ENCODE data around the gene TOR1AIP1. TPM values are rescaled to one million over a fixed set of nuclear protein-coding genes. Genes with fewer than 3 reads are reported as not detected.

Gene TOR1AIP1
- total RNA-seq, 1 experiment from 2014 or later, result 31.9 TPM

- Histone ChIP-seq H3K4me1 (ENCODE audit: insufficient read depth, low read length, poor library complexity, severe bottlenecking) (peaks cover 8% of the 10 kb centered on the region), H3K9me3 (ENCODE audit: low read depth, low read length, poor library complexity, severe bottlenecking) (no peaks in the 10 kb centered on the region), H3K27ac (ENCODE audit: low read depth, low read length, poor library complexity, severe bottlenecking) (no peak overlapping the region), H3K27me3 (replicated peaks; ENCODE audit: insufficient read depth, low read depth, low read length, poor library complexity) (peaks cover 28% of the 10 kb centered on the region), H3K4me3 (ENCODE audit: low read depth, low read length, poor library complexity, severe bottlenecking) (no peak overlapping the region), H3K36me3 (ENCODE audit: insufficient read depth, low read length, poor library complexity, severe bottlenecking) (no peaks in the 10 kb centered on the region)
- TF ChIP-seq, protein P1, sequence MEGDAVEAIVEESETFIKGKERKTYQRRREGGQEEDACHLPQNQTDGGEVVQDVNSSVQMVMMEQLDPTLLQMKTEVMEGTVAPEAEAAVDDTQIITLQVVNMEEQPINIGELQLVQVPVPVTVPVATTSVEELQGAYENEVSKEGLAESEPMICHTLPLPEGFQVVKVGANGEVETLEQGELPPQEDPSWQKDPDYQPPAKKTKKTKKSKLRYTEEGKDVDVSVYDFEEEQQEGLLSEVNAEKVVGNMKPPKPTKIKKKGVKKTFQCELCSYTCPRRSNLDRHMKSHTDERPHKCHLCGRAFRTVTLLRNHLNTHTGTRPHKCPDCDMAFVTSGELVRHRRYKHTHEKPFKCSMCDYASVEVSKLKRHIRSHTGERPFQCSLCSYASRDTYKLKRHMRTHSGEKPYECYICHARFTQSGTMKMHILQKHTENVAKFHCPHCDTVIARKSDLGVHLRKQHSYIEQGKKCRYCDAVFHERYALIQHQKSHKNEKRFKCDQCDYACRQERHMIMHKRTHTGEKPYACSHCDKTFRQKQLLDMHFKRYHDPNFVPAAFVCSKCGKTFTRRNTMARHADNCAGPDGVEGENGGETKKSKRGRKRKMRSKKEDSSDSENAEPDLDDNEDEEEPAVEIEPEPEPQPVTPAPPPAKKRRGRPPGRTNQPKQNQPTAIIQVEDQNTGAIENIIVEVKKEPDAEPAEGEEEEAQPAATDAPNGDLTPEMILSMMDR (conservative IDR thresholded peaks at IDR 0.05; ENCODE audit: low read depth, low read length), result no peak
- no peak for TF ChIP-seq EZH2 (IDR thresholded peaks at IDR 0.05; ENCODE audit: borderline replicate concordance, low read depth, low read length, poor library complexity, severe bottlenecking)
- POLR2A ChIA-PET (ENCODE audit: low non-redundant PET), result no interaction called here
- no TSS peak for BruUV-seq (replicated peaks)
- CTCF ChIA-PET, result no interaction called here
- intact Hi-C loops (cut with micrococcal nuclease; ENCODE audit: unreplicated experiment), result loop anchor here (10.0 kb wide), 1 partner anchor 214 kb away; no protein-coding TSS in a partner anchor
- DNase-seq (ENCODE audit: low spot score), result no peak
Measured at GRCh38 chr1:179950651-179951050, 68.6 kb downstream of the TOR1AIP1 start.

DNA sequence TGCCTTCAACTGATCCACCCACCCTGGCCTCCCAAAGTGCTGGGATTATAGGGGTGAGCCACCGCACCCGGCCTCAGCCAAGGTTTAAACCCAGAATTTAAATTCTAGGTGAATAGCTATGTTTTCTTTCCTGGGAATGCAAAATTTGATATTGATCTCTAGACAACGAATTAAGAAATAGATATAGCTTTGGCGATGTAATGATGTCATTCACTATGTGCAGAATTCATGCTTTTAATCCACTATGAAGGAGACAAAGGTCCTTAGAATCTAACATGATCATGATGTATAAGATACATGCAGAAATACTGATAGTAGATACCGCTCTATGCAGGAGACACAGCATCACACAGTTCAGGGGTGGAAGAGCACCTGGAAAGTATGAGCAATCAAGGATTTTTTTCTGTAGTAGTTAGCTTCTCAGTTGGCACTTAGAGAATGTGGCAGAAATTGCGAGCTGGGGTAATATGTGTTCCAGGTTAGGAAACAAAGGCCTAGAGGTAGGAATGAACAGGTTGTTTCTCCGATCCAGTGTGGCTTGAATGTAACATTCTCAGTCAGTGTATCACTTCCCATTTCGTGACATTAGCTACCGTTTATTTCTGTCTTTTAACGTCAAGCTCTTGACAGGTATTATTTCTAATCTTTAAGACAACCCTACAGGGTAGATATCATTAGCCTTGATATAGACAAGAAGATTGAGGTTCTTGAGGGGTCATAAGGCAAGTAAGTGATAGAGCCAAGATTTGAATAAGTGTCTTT is 69.5 kb downstream of the TOR1AIP1 start:
- H3K4me1 ChIP-seq (ENCODE audit: insufficient read depth, low read length, poor library complexity, severe bottlenecking), result peaks cover 15% of the 10 kb centered on the region
- peaks cover 19% of the 10 kb centered on the region for H3K27me3 ChIP-seq (replicated peaks; ENCODE audit: insufficient read depth, low read depth, low read length, poor library complexity)
- no peak for DNase-seq (ENCODE audit: low spot score)
- H3K27ac ChIP-seq (ENCODE audit: low read depth, low read length, poor library complexity, severe bottlenecking), result no peak overlapping the region
- ChIA-PET POLR2A (ENCODE audit: low non-redundant PET) (interaction anchor here (0.6 kb wide), 1 partner anchor 869 kb away, joined by 6 read pairs; no protein-coding TSS in a partner anchor), CTCF (no interaction called here)
- intact Hi-C loops (cut with micrococcal nuclease; ENCODE audit: unreplicated experiment), result loop anchor here (10.0 kb wide), 1 partner anchor 213 kb away; no protein-coding TSS in a partner anchor
- TF ChIP-seq, protein P1 (conservative IDR thresholded peaks at IDR 0.05; ENCODE audit: low read depth, low read length), result no peak
- TF ChIP-seq EZH2 (IDR thresholded peaks at IDR 0.05; ENCODE audit: borderline replicate concordance, low read depth, low read length, poor library complexity, severe bottlenecking), result no peak
- H3K36me3 ChIP-seq (ENCODE audit: insufficient read depth, low read length, poor library complexity, severe bottlenecking), result no peaks in the 10 kb centered on the region
- H3K4me3 ChIP-seq (ENCODE audit: low read depth, low read length, poor library complexity, severe bottlenecking), result no peak overlapping the region
- no TSS peak for BruUV-seq (replicated peaks)
- H3K9me3 ChIP-seq (ENCODE audit: low read depth, low read length, poor library complexity, severe bottlenecking), result no peaks in the 10 kb centered on the region

- H3K9me3 ChIP-seq (ENCODE audit: low read depth, low read length, poor library complexity, severe bottlenecking), result no peaks in the 10 kb centered on the region
- ChIA-PET CTCF (no interaction called here), POLR2A (ENCODE audit: low non-redundant PET) (no interaction called here)
- H3K27me3 ChIP-seq (replicated peaks; ENCODE audit: insufficient read depth, low read depth, low read length, poor library complexity), result peaks cover 13% of the 10 kb centered on the region
- H3K4me3 ChIP-seq (ENCODE audit: low read depth, low read length, poor library complexity, severe bottlenecking), result no peak overlapping the region
- no TSS peak for BruUV-seq (replicated peaks)
- H3K27ac ChIP-seq (ENCODE audit: low read depth, low read length, poor library complexity, severe bottlenecking), result no peak overlapping the region
- H3K4me1 ChIP-seq (ENCODE audit: insufficient read depth, low read length, poor library complexity, severe bottlenecking), result peaks cover 16% of the 10 kb centered on the region
- intact Hi-C loops (cut with micrococcal nuclease; ENCODE audit: unreplicated experiment), result loop anchor here (10.0 kb wide), 1 partner anchor 213 kb away; no protein-coding TSS in a partner anchor
- H3K36me3 ChIP-seq (ENCODE audit: insufficient read depth, low read length, poor library complexity, severe bottlenecking), result no peaks in the 10 kb centered on the region
- DNase-seq (ENCODE audit: low spot score), result no peak
- no peak for TF ChIP-seq EZH2 (IDR thresholded peaks at IDR 0.05; ENCODE audit: borderline replicate concordance, low read depth, low read length, poor library complexity, severe bottlenecking)
- TF ChIP-seq, protein P1 (conservative IDR thresholded peaks at IDR 0.05; ENCODE audit: low read depth, low read length), result no peak
Measured at GRCh38 chr1:179952186-179952585, 70.1 kb downstream of the TOR1AIP1 start.
